HG02885 (cell line): ENCODE measurements around the gene PARVG.
A peak's percentile ranks its signal among the peaks of the same experiment; 100 is the strongest.

Experiments
- ATAC-seq: cut with Tn5 transposase; IDR thresholded peaks from one replicate; pipeline ENCODE4 v1.9.1; 2021; ENCODE audit warnings: mild to moderate bottlenecking; ENCODE audit not compliant: unreplicated experiment, poor library complexity

The PARVG gene

DNA sequence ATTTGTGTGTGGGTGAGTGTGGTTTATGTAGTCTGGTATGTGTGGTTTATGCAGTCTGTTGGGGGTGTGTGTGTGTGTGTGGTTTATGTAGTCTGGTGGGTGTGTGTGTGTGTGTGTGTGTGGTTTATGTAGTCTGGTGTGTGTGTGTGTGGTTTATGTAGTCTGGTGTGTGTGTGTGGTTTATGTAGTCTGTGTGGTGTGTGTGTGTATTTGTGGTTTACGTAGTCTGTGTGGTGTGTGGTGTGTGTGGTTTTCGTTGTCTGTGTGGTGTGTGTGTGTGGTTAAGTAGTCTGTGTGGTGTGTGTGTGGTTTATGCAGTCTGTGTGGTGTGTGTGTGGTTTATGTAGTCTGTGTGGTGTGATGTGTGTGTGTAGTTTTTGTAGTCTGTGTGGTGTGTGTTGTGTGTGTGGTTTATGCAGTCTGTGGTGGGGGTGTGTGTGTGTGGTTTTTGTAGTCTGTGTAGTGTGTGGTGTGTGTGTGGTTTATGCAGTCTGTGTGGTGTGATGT lies 26.2 kb upstream of the PARVG start:
- no peak for ATAC-seq

DNA sequence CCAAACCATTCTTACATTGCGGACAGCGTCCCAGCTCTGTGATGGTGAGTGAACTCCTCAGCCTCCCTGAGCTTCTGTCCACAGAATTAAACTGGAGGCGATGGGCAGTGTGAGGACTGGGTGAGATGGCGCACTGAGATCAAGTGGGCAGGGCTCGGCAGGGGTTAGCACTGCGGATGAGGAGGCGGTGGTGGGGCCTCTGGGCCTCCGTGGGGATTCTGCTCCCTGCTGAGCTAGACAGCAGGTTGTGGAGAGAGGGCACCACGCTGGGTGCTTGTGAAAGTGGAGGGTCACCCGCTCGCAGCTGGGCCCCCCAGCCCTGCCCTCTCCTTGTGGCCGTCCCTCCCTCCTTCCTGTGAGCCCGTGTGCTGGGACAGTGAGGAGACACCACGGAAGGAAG lies 25.6 kb upstream of the PARVG start:
- no peak for ATAC-seq

DNA sequence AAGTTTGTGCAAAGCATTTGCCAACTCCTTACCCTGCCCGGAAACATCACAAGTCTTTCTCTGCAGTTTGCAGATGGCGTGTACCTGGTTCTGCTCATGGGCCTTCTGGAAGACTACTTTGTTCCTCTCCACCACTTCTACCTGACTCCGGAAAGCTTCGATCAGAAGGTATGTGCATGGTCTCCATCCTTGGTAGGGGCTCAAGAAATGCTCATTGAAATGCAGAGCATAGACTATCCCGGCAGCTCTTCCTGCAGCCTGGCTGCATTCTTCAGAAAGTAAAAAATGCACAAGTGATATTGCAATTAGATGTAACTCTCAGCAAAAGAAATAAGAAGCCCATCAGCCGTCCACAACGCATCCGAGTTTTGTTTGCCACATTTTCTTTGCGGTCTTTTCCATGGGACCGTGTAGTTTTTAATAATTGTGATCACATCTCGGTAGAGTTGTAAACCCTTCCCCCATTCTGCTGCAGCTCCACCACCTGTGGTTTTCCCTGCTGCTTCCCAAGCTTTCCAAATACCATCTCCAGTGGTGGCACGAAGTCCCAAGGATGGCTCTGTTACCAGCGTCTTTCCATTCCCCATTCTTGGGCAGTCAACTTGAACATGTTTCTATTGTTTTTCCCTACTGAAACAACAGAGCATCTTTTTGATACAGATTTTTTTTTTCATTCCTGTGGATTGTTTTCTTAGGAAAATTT lies 22.7 kb upstream of the PARVG start:
- no peak for ATAC-seq

DNA sequence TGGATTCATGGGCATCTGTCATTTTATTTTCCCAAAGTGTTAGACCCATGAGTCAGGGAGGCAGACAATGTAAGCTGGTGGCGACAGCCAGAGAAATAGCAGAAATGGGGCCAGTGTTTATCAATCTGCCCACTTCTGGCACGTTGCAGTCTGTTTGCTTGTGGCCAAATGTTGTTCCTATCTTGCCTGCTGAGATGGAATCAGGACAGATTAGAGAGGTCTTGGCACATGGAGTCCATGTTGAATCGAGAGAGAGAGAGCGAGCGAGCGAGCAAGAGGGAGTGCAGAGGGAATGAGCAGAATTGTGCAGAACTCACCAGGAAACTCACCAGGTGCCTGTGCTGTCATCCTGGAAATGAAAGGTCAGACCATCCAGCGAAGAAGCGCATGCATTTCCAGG lies 21.9 kb upstream of the PARVG start:
- ATAC-seq: no peak

DNA sequence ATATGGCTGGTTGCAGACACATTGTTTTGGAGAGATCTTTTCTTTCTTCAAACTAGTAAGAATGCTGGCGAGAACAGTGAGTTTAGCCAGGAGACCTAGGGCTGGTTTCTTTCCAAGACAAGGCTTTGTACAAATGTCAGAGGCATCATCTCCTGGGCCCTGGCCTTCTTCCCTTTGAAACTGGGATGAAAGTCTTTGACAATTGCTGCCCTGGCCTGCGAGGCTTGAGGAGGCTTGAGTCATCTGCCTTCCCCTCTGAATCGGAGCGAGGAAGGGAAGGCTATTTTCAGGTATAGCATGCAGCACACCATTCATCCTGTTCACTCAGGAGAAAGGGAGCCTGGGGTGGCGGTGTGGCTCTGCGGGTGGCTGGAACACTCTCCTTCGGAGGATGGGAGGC lies 21.5 kb upstream of the PARVG start:
- no peak for ATAC-seq

DNA sequence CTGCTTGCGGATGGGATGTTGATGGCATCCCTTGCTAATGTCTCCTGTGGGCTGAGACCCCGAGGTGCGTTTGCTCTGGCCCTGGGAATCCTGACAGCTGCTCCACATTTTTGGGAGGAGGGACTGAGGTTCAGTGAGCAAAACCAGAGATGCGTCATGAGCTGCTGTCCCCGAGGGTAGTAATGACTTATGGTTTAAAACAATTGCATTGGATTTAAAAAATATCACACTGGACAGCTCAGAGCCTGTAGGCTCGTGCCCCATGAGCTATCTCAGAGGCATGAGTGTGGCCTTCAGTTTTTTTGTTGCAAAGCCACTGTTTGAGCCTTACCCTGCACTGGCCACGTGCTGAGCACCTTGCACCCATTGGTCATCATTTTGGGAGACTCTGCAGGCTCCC lies 20.9 kb upstream of the PARVG start:
- no peak for ATAC-seq

DNA sequence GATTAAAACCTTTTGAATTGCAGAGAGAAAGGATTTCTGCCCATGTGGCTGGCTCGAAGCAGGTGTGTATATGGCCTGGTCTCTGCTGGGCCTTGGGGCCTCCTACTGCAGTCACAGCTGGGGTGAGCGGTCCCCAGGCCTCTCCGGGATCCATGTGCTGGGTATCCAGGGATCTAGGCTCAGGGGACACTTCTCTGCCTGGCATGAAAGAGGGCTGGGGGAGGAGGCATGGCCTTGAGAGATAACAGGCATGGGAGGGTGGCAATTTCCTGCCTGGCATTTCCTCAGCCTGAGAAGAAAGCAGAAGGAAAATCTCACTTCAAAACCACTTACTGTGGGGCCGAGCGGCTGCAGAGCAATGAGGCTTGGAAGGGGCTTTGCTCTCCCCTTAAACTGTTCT lies 20.3 kb upstream of the PARVG start:
- no peak for ATAC-seq

DNA sequence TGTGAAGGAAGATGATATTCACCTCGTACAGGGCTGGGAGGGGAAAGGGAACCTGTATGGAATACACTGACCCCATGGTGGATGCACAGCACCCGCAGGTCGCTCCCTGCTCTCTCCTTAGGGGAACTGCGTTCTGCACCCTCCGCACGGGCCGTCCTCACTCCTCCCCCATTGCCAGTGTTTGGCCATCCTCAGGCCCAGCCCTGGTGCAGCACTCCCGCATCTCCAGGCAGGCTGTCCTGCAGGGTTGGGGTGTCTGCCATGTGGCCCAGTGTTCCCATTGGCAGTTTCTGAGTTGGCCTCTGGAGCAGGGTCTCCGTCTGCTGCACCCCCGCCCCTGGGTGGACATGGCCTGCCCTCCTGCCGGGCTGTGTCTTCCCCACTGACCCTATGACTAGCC lies 19.1 kb upstream of the PARVG start:
- no peak for ATAC-seq

DNA sequence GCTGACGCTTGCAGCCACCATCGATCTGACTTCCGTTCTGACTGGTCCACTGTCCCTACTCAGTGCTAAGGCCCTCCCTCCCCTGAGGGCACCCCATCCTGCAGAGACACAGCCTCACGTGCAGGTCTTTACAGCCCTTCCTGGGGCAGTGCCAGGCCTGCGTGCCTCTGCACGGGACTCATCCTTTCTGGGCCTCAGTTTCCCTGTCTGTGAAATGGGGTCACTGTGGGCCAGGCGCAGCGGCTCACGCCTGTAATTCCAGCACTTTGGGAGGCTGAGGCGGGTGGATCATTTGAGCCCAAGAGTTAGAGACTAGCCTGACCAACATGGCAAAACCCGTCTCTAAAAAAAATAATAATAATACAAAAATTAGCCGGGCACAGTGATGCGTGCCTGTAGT lies 17.8 kb upstream of the PARVG start:
- no peak for ATAC-seq

DNA sequence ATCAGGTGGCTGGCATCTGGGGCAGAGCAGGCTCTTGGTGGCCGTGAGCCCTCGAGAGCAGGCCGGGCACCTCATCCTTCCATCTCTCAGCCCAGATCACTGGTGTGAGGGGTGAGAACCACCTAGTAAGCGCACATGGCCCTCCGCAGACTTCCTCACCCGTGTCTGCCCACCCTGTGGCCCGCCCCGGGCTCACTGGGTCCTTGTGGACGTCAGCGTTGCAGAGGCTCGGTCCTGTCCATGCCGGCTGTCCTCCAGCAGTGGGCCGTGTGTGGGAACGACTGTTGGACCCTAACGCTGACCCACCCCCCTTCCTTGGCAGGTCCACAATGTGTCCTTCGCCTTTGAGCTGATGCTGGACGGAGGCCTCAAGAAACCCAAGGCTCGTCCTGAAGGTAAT lies 17.2 kb upstream of the PARVG start:
- no peak for ATAC-seq

DNA sequence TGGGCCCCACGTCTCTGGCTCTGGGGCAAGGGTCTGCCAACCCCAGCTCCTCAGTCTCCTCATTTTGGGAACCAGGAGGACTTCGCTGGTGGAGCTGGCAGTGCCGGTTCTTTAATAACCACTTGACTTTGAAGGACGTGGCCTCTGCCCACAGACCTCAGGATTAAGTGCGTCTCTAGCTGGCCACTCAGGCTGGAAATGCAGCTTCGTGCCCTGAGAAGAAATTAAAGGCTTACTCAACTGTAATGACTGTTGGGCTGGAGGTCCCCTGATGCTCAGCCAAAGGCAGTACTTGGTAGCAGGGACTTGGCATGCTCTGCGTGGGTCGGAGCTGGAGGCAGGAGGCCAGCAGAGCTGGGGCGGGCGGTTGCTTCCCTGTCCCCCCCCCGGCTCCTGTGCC lies 16.7 kb upstream of the PARVG start:
- ATAC-seq: no peak

DNA sequence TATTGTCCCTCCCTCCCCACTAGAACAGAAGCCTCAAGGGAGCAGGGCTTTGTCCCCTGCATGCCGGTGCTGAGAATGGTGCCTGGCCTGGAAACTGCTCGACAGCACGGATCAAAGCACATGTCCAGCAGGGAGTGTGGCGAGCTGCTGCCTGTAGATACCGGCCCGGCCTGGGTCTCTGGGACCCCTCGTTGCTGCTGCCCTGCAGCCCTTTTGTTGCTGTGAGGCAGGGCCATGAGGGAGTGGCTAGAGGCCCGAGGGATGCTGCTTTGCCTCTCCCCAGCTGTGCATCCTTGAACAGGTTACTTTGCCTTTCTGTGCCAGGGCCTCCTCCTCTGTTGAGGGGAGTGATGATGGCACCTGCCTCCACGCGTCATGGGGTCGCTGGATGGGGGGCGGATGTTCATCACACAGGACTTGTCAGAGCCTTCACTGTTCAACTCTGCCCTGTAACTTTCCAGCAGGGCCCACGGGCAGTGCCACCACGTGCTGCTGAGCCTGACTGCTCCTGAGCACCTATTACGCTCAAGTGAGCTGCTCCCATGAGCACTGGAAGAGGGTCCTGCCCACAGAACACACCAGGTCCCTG lies 15.3 kb upstream of the PARVG start:
- ATAC-seq: no peak

DNA sequence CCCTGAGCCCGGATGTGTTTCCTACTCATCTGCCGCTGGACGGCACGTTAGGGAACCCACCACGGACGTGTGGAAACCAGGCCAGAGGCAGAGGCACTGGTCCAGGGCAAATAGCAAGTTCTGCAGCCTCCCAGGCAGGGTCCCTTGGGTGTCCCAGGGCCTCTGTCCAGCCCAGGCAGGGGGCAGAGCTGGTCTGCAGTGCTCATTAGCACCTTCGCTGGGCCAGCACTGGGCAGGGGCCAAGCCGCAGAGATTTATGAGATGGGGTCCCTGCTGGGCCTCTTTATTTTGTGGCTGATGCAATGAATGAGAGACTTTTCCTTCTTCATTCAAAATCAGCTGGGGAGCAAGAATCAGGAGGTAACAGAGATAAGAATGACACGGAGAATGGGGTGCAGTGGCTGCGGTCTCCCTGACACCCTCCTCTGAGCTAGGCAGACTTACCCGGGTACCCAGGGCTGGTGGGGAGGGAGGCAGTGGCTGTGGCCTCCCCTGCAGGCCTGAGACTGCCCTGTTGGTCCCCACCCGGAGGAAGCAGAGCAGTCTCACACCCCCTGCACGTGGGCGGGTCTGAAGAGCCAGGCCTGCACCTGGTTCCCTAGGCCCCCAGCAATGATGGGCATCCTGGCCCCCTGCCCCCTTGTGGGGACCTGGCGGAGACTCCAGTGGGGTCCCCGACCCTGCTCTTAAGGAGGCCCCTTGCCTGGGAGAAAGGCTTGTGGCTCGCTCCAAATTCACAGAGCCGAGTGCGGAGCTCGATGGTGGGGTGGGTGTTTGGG lies 14.0 kb upstream of the PARVG start:
- ATAC-seq: no peak

DNA sequence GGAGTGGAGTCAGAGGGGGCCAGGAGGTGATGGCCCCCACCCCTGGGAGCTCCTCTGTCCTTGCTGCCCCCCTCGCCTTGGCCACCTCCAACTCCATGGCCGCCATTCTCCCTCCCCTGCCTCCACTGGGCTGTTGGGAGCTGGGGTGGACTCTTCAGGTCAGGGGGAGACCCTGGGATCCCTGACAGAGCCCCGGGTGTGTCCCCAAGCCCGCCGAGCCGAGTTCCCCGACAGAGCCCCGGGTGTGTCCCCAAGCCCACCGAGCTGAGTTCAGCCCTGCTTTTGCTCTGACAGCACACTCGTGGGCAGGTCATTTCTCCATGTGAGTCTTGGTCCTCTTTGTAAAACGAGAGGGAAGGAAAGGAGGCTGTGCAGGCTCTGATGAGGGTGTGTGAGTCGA lies 13.2 kb upstream of the PARVG start:
- ATAC-seq: no peak

DNA sequence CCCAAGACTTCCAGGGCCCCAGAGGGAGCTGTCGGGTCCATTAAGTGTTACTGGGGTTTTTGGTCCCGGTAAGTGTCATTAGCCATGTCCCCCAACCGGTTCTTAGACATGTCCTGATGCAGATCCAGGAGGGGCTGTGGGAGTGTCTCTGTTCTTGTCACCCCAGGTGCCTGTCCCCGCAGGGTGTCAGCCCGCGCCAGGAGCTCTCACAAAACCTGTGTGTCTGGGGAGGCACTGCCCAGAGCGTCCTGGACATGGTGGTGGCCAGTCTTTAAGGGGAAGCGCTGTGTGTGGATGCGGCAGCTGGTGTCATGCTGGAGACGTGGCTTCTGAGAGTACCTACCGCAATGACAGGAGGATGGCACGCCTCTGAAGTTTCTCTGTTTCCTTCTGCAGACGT lies 12.5 kb upstream of the PARVG start:
- no peak for ATAC-seq

DNA sequence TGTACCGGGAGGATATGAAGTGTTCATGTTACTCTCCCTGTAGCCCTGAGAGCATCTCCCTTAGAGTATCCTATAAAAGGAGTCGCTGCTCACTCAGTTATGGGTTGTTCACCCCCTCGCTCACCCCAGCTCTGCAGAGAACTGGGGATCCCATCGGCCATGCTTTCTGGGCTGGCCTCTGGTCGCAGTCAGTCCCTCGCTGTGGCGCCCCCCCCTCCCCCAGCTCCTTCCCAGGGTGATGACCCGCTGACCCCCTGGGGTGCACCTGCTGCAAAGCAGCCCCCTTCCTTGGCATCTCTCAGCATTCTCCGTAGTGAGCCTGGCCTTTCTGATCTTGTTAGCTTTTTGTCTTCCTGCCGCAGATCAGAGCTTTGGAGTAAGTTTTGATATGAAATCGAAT lies 10.3 kb upstream of the PARVG start:
- no peak for ATAC-seq

DNA sequence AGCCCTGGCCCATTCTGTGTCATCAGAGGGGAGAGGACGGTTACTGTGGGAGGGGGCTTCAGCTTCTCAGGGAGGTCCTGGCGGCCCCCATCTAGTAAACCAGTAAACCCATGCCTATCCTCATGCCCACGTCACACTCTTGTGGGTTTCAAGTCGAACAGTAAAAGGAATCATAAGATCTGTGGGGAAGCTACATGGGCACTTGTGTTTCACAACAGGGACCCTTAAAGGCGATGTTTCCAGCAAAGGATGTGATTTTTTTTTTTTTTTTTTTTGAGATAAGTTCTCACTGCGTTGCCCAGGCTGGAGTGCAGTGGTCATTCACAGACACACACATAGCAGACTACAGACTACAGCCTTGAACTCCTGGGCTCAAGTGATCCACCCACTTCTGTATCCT lies 9.2 kb upstream of the PARVG start:
- no peak for ATAC-seq

DNA sequence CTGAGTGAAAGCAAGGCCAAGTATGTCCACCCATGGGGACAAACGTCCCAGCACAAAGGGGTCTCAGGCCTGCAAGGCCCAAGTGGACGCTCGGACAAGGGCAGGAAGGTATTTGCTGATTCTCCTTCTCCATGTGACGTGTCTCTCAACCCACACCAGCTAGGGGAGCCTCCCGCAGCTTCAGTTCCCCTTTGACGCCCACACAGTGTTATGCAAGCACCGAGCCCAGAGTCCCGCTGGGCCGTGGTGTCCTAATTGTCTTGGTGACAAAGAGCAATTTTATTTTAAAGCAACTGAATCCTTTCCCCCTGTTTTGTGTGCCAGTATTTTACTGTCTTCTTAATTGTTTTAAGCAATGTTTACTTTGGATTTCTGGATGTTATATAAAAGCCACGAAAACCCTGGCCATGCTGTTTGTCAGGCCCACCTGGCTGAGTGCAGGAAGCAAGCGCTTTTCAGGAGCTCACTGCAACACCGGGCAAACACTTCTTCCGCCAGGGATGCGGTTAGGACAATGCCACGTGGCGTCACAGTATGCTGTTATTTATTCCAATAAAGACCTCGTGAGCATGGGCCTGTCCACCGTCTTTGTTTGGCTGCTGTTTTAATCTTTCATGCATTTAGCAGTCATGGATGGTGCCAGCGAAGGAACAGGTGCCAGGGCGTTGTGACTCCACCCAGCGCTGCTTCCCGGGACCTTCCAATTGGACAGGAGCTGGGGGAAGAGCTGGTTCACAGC lies 8.2 kb upstream of the PARVG start:
- ATAC-seq: peak; percentile 64

DNA sequence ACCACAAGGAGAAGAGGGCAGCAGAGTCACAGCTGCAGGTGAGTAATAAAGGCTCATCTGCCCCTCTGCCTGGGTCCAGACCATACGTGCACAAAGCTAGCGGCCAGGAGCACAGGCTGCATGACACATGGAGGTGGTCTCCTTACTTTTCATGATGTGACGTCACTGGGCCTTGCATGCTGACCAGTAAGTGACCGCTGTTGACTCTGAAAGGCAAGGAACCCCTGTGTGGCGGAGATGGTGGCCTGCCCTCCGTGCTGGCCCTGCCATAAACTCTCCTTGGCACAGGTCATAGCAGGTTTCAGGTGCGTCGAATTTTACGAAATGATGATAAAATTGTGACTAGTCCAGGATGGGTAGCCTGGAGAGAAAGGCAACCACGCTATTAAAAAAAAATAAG lies 7.6 kb upstream of the PARVG start:
- ATAC-seq: no peak

DNA sequence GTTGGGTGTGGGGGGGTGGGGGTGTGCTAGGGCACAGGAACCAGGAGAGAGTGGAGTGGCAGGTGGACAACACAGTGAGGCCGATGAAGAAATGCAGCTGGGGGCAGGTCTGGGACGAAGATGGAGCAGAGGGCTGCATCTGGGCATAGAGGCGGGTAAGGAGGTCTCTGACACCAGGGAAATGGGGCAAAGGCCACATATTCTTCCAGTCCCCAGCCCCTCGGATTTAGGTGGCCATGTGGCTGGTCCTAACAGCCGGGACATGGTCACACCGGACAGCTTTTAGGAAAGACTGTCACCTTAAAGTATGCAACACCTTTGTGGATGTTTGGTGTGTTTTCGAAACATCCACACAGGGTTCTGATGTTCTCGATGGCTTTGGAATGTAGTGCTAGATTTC lies 5.0 kb upstream of the PARVG start:
- no peak for ATAC-seq
